ENCODE results near the gene ANKRD33.

Gene ANKRD33, protein sequence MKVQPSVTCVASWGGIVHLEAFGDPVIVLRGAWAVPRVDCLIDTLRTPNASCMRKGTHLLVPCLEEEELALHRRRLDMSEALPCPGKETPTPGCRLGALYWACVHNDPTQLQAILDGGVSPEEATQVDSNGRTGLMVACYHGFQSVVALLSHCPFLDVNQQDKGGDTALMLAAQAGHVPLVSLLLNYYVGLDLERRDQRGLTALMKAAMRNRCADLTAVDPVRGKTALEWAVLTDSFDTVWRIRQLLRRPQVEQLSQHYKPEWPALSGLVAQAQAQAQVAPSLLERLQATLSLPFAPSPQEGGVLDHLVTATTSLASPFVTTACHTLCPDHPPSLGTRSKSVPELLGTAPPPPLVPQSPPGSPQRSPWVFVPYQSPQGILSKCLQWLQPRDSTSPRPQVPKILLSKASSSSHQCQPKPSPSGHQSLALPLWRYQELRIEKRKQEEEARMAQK

DNA sequence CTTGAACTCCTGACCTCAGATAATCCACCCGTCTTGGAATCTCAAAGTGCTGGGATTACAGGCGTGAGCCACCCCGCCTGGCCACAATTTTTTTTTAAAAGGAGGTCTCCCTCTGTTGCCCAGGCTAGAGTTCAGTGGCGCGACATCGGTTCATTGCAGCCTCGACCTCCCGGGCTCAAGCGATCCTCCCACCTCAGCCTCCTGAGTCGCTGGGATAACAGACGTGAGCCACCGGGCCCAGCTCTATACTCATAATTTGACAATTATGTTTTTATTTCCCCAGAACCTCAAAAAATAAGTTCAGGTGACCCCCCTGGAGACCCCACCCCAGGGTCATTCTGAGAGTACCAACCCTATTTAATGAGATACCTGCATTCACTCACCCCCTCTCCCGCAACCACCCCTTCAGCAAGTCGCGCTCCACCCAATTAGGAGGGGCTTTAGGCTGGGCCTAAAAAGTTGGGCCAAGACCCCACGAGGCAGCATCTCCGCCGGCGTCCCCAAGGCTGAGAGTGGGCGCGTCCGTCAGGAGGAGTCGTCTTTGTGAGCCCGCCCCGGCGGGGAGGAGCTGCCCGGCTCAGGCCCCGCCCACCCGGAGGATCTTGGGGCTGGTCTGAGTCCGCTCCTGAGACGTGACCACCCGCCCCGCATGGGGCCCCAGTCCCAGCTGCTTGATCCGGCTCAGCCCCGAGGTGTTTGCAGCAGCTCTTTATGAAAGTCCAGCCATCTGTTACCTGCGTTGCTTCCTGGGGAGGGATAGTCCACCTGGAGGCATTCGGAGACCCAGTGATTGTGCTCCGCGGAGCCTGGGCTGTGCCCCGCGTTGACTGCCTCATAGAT is at the start of gene ANKRD33:
ANKRD33 (plus strand) TSS at position 628 of the 840 bp plus-strand sequence; CDS start at position 712, 84 bp downstream.
- no peak for DNase-seq

DNA sequence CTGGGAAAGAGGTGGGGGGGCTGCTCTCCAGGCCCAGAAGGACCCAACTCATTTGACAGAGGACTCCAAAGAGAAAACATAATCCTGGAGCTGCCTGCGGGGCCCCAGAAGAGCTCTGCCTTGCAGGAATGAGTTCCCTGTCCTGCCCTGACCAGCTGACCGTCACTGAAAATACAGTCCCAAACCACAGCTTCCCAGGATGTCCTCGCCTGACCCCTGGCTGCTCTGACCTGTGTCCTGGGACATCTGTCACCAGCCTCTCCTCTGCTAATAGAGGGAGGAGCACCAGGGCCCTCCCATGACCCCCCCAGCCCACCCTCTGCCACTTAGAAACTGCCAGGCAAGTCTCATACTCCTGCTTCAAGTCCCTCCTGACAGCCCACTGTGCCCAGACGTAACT is 49.1 kb upstream of the ANKRD33 start:
- DNase-seq = no peak

DNA sequence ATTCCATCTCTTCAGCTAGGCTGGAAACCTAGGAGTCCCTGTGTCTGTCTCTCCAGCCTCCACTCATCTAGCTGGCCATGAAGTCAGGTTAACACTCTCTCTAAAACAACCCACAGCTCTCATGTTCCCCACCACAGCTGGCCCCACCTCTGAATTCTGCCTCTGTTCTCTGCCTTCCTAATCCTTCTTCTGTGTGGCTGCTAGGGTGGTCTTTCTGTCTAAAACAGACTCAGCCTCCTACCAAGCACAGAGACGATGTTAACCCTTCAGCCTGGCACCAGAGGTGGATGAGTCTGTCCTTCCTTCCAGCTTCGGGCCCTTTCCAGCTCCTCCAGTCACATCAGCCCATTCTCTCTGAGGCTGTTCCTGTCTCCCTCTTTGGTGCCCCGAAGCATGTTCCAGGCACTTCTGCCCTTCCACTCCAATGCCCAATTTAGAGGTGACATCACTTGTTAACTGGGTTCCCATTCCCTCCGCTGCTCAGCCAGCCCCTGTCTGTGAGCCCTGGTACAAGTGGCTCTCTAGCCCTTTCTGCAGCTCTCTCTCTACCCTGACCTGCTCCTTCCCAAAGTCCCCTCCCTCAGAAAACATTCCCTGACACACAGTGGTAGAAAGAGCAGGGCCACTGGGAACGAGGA is 48.5 kb upstream of the ANKRD33 start:
- DNase-seq = no peak

DNA sequence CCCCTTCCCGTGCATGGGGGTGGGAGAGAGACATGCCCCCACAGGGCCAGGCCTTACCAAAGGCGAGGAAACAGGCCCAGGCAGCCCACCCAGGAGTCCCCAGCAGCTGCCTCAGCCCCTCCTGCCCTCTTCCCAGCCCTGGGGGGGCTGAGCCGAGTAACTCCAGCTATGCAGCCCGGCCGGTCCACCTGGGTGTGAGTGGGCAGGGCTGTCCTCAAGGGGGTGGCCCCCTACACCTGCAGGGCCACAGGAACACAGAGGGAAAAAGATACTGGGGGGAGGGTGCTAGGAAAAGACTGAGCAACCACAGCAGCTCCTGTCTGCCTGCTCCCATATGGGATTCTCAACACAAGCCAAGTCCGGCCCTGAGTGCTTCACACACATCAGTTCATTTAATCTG is 46.9 kb upstream of the ANKRD33 start:
- no peak for DNase-seq

DNA sequence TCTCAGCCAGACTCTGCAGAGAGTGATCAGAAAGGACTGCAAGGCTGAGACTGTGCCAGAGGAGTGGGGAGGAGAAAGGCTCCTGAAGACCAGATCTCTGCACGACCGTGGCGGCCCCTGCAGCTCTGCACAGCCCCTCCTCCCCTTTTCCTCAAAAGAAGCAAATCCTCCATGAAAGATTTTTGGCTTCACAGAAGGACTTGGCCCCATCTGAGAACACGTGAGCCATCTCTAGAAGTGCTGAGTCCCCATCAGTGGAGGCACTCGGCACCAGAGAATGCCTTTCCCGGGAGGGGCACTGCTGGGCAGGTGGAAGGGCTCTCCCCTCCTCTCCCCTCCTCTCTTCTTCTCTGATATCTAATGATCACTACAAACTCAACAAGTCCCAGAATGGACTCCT is 46.2 kb upstream of the ANKRD33 start:
- DNase-seq = no peak

DNA sequence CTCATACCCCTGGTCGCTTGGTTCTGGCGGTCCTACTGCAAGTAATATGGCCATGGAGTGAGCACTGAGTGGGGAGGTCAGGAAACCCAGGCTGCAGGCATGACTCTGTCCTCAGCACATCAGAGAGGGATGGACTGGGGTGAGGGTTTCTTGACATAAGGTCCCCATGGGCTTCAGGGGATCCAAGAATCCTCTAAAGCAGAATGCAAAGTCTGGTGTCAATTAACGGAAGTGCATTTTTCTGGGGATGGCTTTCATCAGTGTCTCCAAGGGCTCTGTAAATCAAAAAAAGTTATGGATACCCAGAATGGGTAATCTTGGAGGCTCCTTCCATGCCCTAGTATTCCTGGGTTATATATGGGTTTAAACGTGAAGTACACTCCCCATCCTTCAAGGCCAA is 43.0 kb upstream of the ANKRD33 start:
- DNase-seq = no peak

DNA sequence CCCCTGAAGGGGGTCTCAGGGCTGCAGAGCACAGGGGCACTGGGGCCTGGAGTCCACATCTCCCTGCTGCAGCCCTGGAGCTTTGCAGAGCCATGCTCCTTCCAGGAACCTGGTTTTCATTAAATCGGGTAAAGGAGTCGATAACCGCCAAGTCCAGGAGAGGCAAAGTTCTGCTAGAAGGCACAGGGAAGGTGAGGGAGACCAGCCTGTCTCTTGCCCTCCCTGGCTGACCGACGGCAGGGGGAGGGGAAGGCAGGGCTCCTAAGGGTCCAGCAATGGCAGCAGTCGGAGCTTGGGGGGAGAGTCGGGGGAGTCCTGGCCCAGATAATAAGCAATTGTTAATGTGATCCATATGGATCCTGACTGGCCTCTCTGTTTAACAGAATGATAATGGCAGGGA is 42.4 kb upstream of the ANKRD33 start:
- DNase-seq = no peak

DNA sequence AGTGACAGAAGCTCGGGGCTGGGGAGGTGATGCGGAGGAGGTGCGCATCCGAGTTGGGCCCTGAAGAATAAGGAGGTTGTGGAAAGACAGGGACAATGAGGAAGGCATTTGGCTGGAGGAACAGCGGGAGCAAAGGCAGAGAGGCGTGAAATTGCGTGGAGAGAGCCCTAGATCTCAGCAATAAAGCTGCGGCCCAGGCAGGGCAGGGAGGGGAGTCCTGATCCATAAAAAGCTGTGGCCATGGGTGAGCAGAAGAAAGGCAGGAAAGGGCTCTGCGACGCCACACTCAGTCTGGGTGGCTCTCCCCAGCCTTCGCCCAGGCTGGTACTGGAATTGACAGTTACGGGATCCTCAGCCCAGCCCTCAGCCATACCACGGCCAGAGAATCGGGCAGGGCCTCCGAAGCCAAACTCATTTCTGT is 41.6 kb upstream of the ANKRD33 start:
- no peak for DNase-seq

DNA sequence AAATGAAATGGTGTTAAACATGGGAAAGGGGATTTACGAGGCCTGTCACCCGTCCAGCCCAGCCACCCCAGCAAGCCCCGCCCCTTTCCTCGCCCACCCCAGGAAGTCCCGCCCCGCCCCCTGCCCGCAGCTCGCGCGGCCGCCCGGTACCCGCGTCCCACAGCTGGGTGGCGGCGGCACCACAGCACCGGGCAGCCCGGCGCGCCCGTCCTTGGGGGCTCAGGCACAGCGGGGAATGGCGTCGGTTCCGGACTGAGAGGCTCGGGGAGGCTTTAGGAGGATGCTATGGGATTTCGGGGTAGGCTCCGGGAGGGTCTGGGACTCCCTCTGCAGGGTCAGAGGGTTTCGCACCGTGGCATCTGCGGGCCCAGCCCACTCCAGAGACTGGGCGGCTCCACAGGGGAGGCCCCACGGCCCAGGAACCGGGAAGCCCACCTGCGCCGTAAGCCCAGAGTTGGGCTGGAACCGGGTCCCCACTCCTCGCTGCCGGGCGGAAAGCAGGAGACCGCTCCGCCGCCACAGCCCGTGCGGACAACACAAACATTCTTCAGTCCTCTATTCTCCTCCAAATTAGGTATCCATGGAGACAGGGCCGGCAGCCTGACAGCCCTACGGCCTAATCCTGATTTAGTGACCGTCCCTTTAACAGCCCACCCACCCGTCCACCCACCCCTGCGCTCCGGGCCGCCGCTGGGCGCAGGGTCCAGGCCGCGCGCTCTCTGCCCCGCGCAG is 40.8 kb upstream of the ANKRD33 start:
- peak; percentile 41 for DNase-seq

DNA sequence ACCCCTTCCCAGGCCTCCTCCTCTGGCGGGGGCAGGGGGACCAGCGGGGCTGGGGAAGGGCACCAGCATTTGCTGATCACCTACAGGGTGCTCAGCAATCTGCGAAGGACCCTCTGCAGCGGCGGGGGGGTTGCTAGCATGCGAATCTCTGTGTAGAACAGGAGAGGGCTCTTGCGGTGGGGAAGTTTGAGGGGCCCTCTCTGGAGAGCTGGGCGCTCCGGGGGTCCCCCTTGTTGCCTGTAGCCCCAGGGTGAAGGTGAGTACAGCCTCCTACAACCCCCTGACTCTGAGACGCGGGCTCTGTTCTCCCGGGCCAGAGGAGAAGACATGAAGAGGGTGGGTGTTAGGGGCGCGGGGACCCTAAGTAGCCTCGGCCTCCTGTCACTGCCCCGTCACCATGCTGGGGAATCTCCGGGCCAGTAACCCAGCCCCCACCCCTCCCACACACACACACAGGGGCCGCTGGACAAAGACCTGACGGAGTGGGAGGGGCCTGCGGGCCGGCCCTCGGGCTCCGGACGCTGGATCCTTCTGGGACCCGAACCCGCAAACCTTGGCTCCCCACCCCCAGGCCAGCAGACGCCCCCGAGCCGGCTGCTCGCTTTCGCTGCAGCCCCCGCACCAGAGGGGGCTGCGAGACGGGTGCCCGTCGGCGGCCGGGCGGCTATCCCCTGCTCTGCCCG is 40.1 kb upstream of the ANKRD33 start:
- DNase-seq = no peak

DNA sequence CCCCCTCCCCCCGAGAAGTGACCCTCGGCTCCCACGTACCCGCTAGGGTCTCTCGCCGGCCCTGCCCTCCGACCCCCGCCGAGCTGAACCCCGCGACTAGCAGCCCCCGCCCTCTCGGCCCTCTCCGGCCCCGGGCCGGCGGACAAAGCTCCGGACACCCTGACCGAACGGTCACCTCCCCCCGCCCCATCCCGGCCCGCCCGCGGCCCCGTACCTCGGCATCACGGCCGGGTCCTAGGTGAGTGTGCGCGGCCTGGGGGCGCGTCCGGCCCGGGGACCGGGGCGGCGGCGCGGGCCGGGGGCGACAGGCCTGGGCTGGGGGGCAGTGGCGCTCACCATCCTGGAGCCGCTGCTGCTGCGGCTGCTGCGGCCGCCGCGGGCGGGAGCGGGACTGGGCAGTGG is 39.6 kb upstream of the ANKRD33 start, which contains the start of gene FIGNL2:
FIGNL2 (minus strand) TSS at position 393 of the 402 bp plus-strand sequence. CDS start 26,305 bp downstream, outside the sequence.
- DNase-seq = no peak

DNA sequence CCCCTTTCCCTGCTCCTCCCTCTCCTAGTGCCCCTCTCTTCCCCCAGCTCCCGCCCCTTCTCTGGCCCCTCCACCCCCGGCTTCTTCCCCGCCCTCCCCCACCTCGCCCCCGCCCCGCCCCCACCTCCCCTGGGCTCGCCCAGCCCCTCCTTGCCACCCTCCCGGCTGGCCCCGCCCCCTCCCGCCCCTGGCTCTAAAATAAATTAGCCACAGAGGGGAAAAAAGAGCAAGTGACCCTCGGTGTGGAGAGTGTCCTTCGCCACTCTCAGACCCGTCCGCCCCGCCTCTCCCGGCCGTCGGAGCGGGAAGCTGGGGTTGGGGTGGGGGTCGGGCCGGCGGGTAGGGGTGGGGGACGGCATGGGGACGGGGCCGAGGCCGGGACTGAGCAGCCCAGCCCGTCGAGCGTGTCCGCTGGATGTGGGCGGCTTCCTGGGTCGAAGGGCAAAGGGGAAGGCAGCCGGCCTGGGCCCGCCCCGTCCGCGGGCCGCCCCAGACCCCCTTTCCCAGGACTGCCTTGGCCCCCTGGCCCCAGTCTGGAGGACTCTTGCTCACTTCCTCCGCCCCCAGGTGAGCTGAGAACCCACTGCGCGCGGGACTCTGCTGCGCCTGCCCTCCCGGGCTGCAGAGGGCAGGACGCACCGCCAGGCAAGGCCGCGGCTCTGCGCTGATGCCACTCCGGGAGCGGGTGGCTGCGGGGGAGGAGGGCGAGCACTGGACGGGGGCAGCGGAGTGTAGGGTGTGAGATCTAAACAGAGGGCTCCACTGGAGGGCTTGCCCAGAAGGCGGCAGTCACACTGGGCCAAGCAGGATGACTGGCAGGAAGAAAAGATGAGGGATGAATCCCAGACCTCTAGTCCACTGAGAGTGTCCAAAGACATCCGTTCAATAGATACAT is 38.8 kb upstream of the ANKRD33 start:
- no peak for DNase-seq

DNA sequence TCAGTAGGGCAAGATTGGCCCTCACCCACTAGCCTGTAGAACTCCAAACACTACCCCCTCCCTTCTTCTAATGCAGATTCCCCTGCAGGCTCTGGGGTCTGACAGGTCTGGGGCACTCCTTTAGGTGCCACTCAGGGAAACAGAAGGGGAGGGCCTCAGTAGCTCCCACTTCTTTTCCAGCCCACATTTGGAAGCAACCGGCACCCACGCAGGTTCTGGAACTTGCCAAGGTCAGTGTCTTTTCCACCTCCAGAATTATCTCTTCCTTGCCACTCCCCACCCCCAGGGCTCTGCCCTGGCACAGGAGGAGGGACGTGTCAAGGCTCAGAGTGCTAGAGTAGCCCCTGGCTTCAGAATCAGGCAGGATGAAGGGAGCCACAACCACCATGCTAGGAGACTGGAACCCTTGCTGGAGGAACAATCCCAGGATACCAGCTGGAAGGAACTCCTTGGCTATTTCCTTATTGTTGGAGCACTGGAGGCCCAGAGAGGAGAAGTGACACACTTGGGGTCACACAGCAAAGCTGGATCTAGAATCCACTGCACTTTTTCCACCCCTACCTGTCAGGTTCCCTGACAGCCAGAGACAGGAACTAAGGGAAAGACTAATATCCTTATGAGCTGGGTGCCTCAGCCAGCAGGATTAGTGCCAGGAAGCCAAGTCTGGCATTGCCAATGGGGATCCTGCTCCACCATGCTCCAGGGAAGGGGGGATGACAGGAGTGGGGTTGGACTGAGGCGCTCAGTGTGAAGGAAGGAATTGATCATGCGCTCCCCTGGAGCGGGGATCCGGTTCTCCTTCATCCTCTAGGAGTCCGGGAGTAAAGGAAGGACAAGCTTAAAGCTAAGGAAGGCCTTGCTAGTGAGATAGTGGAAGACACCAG is 37.6 kb upstream of the ANKRD33 start:
- DNase-seq = no peak

DNA sequence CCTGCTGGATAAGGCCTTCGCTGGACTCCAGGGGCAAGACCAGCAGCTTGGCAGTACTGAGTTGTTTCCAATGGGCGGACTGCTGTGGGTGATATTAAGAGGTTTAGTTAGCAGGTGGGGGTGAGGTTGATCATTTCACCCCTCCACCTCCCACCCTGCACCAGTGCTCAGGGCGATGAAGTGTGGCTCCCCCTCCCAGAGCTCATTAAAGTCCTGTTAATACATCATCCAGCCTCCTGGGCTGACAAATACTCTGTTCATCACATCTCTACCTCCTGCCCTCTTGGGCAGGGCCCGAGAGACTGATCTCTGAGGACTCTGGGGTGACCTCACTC is 37.0 kb upstream of the ANKRD33 start:
- DNase-seq = no peak

DNA sequence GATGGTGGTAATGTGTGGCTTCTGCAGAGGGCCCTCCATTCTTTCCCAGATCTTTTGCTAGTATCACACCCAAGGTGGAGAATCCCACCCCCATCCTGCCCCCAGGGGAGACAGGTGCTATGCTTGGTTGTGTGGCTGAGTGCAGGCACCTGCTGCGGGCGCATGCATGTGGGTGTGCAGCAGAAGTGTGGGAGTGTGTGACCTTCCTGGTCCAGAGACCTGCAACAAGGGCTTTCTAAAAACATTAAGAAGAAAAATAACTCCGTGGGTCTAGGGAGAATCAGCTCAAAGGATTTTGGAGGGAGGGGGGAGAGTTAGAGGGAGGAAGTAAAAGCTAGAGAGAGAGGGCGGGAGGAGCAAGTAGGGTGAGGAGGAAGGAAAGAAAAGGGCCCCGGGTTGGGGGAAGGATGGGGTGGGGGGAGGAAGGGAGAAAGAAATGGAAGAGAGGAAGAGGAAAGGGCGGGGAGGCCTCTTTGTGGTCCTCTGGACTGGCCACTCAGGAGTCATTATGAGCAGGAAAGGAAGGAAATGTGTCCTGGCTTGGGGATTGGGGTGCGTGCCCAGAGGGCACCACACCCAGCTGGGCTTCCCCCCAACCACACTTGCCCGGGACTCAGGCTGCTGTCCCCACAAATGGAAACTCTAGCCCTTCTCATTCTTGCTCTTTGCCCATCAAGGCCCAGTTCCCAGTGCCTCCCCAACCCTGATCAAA is 36.3 kb upstream of the ANKRD33 start:
- DNase-seq = no peak

DNA sequence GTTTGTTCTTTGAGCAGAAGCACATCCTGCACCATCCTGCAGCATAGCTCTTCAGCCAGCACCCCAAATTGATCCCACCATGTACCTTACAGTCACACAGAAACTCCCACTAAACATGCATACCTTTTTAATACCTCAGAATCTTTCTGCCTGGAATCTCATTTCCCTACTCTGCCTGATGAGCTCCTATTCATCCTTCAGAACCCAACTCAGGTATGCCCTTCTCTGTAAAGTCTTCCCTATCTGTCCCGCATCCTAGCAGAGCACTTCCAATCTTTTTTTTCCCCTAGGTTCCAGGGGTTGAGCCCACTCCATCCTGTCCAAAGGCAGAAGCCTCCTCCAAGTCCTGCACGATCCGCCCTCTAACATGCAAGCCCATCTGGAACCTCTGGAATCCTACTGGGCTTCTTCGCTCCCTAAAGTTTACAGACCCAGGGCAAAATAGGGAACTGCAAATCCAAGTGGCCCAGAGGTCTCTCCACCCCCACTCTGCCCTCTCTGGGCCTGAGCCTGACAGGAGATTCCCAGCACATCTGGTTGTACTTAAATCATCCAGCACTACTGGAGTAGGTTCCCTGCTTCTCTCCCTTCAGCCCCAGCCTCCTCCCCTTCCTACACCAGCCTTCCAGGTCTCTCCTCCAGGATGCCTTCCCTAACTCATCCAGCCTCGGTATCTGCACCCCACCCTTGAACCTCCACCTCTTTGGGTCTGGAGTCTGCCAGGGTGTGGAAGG is 35.3 kb upstream of the ANKRD33 start:
- no peak for DNase-seq

DNA sequence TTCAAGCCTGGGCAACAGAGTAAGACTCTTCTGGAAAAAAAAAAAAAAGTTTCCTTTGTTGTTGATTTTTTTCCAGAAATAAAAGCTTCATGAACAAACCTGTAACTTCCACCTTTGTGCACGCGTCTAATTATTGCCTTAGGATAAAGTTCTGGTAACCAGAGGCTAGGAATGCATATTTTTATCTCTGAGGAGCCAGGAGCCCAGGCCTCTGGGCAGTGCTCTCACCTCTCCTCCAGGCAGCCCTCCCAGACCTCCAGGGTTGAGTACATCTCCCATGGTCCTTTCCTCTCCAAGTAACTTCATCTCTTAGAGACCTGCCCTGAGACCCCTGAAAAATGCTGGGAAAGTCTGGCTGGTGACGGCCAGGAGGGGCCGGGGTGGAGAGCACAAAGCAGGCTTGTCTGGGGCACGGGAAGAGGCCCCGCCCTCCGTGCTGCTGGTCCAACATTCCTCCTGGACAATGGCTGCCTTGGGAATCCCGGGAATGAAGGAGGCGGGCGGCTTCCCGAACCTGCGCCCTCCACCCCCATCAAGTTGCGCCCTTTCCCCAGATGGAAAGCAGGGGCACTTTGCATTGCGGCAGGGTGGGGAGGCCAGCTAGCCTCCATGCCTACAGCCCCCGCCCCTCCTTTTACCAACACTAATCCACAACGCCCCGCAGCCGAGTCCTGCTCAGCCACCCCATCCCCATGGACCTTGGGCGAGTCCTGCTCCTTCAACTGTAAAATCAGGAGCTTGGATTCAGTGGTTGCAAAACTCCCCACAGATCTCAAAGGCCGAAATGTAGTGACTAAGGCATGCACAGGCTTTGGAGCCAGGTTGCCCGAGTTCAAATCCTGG is 32.1 kb upstream of the ANKRD33 start:
- DNase-seq = peak; percentile 30

DNA sequence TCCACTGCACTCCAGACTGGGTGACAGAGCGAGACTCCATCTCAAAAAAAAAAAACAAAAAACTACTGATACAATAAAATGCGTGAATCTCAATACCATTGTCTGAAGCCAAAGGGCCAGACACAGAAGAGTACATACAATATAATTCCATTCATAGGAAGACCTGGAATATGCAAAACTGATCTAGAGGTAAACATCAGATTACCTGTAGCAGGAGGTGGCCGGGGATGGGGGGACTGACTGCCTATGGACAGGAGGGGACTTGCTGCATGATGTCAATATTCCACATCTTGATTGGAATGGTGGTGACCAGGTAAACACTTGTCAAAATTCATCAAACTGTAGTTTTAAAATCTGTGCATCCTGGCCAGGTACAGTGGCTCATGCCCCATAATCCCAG is 26.9 kb upstream of the ANKRD33 start:
- DNase-seq = no peak
